NCI-H748 (cell line): ENCODE measurements around the gene MORC3.
"Not testable (repeated sequence)": the region's sequence is repeated elsewhere in the genome, so short reads cannot be mapped to it uniquely, and the experiment has no call there.

ENCODE experiments used
- DNase-seq: peaks from one replicate; lab custom pipeline; 2025; ENCODE audit not compliant: unreplicated experiment; lab: John Stamatoyannopoulos, UW

The MORC3 gene, protein sequence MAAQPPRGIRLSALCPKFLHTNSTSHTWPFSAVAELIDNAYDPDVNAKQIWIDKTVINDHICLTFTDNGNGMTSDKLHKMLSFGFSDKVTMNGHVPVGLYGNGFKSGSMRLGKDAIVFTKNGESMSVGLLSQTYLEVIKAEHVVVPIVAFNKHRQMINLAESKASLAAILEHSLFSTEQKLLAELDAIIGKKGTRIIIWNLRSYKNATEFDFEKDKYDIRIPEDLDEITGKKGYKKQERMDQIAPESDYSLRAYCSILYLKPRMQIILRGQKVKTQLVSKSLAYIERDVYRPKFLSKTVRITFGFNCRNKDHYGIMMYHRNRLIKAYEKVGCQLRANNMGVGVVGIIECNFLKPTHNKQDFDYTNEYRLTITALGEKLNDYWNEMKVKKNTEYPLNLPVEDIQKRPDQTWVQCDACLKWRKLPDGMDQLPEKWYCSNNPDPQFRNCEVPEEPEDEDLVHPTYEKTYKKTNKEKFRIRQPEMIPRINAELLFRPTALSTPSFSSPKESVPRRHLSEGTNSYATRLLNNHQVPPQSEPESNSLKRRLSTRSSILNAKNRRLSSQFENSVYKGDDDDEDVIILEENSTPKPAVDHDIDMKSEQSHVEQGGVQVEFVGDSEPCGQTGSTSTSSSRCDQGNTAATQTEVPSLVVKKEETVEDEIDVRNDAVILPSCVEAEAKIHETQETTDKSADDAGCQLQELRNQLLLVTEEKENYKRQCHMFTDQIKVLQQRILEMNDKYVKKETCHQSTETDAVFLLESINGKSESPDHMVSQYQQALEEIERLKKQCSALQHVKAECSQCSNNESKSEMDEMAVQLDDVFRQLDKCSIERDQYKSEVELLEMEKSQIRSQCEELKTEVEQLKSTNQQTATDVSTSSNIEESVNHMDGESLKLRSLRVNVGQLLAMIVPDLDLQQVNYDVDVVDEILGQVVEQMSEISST

DNA sequence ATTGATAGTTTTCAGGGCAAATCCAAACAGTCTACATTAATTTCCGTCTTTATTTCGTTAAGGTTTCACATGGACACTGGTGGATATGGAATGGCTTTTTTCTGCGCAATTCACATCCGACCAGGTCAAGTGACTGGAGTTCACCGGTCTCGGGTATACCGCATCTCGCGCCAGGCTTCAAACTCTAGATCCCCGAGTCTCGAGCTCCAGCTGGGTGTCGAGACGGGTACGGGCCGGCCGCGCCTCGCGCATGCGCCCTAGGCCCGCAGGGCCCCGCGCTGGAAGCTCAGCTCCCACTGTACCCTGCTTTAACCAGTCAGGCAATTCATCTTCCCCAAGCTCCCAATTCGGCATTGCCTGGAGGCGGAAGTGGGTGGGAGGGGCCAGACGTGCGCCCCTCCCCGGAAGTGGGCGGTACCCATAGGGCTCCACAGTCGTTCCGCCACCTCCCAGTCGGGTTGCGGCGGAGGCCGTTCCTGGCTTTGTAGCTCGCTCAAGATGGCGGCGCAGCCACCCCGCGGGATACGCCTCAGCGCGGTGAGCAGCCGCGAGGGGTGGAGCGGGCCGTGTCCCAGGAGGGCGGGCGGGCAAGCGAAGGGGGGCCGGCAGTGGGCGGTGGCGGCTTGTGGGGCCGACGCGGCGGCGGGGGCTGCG is at the start of gene MORC3:
TSS of gene MORC3 (plus strand) at position 431 of the 654 bp plus-strand sequence. CDS start at position 499, 68 bp downstream.
- DNase-seq: peak; percentile 97

DNA sequence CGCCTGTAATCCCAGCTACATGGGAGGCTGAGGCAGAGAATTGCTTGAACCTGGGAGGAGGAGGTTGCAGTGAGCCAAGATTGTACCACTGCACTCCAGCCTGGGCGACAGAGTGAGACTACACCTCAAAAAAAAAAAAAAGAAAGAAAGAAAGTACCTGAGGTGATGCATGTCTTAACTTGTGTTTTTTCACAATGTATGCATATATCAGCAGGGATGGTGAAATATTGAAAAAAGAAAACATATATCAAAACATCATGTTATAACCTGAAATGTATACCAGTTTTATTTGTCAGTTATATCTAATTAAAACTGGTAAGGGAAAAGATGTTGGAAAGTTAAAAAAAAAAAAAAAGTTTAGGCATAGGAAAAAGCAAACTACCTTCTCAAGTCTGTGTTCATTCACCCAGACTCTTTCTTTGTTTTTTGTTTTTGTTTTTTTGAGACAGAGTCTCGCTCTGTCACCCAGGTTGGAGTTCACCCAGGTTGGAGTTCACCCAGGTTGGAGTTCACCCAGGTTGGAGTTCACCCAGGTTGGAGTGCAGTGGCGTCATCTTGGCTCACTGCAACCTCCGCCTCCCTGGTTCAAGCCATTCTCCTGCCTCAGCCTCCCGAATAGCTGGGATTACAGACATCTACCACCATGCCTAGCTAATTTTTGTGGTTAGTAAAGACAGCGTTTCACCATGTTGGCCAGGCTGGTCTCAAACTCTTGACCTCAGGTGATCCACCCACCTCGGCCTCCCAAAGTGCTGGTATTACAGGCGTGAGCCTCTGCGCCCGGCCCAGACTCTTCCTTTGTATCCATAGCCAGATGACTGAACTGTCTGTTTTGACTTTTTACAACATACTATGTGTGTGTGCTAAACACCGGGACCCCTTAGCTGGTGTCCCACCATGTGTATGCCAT is 49.0 kb upstream of the MORC3 start:
- DNase-seq: not testable (repeated sequence)

DNA sequence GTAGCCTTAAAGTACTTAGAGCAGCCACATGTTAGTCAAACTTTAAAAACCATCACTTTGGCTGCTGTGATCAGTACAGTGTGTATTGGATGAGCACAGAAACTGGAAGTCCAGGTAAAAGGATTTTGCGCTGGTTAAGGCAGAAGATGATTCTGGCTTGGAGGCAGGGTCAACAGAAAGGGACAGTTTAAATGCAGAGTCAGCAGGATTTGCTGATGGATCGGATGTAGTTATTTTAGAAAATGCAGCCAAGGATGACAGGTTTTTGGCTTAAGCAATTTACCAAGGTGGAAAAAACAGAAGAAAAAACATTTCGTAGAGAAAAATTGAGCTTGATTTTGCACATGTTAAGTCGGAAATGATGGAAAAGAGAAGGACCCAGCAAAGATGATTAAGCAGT is 45.9 kb upstream of the MORC3 start:
- DNase-seq: no peak

DNA sequence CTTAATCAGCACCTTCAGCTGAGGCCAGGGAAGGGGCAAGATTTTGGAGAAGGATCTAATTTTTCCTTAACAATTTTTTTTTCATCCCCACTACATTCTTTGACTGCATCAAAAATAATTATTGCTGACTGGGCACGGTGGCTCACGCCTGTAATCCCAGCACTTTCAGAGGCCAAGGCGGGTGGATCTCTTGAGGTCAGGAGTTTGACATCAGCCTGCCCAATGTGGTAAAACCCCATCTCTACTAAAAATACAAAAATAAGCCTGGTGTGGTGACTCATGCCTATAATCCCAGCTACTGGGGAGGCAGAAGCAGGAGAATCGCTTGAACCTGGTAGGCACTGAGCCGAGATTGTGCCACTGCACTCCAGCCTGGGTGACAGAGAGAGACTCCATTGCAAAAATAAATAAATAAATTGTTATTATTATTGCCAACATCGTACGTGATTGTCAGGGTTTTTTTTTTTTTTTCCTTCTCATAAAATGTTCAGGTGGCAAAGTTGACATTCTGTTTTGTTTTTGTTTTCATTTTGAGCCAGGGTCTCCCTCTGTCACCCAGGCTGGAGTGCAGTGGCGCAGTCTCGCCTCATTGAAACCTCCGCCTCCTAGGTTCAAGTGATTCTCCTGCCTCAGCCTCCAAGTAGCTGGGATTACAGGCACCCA is 37.3 kb upstream of the MORC3 start:
- no peak for DNase-seq

DNA sequence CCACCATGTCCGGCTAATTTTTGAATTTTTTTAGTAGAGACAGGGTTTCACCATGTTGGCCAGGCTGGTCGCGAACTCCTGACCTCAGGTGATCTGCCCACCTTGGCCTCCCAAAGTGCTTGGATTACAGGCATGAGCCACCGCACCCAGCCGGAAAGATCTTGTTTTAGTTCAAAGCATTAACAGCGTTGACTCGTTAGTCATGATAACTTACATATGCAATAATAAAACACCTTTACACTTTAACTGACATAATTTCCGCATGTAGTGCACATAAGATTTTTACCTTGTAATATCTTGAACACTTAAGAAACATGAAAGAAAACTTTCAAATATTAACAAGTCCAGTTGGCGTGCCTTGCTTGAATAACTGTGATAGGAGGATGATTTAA is 36.8 kb upstream of the MORC3 start:
- DNase-seq: not testable (repeated sequence)

DNA sequence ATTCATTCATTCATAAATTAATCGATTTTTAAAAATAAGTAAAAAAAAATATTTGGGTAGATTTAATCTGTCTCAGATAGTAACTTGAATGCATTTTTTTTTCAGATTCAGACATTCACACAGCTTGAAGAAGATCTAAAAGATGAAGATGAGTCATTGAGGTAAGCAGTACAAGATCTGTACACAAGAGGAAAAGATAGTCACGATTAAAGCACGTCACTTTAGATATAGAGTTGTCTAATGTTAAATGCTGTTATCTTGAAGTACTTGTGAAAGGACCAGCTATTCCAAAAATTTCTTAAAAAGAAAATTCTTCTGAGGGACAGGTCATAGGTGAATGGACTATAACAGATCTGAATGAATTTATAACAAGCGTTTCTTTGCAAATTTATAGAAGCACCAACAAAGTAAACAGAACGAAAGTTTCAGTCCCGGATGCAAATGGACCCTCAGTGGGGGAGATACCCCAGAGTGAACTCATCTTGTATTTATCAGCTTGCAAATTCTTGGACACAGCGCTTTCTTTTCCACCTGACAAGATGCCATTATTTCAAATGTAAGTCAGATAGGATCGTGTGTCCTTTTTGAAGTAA is 31.2 kb upstream of the MORC3 start:
- no peak for DNase-seq

DNA sequence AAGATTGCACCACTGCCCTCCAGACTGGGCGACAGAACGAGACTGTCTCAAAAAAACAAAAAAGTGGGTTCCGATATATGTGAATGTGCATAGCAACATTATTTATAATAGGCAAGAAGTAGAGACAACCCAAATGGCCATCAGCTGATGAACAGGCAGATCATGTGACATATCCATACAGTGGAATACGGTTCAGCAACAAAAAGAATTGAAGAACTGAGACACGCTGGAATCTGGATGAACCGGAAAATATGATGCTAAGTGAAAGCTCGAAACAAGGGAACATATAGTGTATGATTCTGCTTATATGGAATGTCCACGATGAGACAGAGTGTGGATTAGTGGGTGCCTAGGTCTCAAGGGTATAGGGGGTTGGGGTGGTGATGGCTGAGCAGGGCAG is 28.5 kb upstream of the MORC3 start:
- no peak for DNase-seq

DNA sequence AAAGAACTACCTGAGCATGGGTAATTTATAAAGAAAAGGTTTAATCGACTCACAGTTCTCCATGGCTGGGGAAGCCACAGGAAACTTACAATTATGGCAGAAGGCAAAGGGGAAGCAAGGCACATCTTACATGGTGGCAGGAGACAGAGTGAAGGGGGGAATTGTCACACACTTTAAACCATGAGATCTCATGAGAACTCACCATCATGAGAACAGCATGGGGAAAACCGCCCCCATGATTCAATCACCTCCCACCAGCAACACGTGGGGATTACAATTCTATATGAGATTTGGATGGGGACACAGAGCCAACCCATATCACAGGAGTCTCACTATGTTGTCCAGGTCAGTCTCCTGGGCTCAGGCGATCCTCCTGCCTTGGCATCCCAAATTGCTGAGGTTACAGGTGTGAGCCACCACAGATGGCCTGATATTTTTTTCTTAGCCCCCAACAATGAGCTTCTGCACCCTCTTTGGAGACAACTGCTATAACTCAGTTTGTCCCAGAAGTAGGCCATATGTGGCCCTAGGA is 22.5 kb upstream of the MORC3 start:
- DNase-seq: no peak

DNA sequence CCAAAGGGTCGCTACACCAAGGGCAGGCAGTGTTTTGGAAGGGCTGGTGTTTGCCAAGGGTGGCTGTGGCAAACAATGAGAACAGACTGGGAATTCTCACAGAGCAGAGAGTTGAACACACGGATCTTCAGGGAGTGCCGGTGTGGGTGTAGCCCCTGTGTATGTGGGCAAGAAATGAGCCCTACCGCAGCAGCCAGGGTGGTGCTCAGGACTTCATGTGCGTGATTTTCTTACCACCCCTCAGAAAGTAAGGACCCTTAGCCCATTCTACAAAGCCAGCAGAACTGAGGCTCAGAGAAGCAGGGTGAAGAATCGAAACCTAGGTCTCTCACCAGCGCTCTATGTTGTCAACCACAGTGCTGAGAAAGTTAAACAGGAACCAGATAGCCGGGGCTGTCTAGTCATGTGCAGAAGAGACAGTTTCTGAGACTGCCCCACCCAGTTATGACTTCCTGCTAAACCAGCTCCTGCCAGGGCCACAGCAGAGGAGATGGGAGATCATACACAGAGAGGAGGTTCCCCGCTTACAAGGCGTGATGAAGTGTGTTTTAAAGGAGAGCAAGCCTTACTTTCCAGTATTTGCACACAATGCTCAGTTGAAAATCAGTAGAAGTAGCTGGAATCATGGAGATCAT is 21.9 kb upstream of the MORC3 start:
- DNase-seq: no peak

DNA sequence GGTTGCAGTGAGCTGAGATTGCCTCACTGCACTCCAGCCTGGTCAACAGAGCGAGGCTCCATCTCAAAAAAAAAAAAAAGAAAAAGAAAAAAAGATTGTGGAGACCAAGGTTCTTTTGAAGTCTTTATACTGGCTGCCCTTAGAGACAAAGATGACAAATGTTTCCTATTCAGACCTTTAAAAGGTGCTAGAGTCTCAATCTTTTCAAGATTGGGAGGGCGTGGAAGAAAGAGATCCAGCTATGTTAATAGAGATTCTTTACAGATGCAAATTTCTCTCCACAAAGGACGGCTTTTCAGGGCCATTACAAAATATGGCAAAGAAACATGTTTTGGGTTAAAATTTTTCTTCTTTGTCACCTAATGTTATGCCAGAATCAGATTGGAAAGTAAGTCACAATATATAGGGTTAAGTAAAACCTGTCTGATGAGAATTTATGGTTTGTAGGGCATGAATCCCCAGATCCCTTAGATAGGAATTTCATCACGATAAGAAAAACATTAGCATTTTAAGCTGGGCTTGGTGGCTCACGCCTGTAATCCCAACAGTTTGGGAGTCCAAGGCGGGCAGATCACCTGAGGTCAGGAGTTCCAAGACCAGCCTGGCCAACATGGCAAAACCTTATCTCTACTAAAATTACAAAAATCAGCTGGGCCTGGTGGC is 13.0 kb upstream of the MORC3 start:
- DNase-seq: no peak

DNA sequence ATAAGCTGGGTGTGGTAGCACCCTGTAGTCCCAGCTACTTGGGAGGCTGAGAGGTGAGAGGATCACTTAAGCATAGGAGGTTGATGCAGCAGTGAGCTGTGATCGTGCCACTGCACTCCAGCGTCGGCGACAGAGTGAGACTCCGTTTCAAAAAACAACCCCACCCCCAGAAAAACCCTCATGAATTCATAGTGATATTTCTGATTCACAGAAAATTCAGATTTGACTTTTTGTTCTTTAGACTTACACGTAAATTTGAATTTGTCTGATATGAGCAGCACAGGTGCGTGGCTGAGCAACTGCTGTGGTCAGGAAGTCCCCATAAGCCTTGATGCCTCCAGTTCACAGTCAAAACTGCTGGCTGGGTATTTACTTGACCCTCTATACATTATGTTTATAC is 10.0 kb upstream of the MORC3 start:
- DNase-seq: no peak

DNA sequence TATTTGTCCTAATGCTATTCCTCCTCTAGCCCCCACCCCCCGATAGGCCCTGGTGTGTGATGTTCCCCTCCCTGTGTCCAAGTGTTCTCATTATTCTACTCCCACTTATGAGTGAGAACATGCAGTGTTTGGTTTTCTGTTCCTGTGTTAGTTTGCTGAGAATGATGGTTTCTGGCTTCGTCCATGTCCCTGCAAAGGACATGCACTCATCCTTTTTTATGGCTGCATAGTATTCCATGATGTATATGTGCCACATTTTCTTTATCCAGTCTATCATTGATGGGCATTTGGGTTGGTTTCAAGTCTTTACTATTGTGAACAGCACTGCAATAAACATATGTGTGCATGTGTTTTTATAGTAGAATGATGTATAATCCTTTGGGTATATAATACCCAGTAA is 6.6 kb upstream of the MORC3 start:
- not testable (repeated sequence) for DNase-seq

DNA sequence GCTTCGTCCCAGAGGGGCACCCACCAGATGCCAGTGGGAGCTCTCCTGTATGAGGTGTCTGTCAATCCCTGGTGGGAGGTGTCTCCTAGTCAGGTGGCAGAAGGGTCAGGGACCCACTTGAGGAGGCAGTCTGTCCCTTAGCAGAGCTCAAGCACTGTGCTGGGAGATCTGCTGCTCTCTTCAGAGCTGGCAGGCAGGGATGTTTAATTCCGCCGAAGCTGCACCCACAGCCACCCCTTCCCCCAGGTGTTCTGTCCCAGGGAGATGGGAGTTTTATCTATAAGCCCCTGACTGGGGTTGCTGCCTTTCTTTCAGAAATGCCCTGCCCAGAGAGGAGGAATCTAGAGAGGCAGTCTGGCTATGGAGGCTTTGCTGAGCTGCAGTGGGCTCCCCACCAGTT is 4.0 kb upstream of the MORC3 start:
- DNase-seq: not testable (repeated sequence)

DNA sequence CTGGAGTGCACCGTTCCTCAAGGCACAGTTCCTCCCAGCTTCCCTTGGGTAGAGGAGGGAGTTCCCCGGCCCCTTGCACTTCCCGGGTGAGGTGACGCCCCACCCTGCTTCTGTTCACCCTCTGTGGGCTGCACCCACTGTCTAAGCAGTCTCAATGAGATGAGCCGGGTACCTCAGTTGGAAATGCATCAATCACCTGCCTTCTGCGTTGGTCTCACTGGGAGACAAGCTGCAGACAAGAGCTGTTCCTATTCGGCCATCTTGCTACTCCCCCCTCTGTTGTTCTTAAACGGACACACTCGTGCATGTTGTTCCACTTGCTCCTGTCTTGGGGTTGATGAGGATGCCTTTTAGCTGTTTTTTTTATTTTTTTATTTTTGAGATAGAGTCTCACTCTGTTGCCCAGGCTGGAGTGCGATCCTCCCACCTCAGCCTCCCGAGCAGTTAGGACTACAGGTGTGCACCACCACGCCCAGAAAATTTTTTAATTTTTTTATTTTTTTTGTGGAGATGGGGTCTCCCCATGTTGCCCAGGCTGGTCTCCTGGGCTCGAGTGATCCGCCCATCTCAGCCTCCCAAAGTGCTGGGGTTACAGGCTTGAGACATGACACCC is 3.0 kb upstream of the MORC3 start:
- no peak for DNase-seq

DNA sequence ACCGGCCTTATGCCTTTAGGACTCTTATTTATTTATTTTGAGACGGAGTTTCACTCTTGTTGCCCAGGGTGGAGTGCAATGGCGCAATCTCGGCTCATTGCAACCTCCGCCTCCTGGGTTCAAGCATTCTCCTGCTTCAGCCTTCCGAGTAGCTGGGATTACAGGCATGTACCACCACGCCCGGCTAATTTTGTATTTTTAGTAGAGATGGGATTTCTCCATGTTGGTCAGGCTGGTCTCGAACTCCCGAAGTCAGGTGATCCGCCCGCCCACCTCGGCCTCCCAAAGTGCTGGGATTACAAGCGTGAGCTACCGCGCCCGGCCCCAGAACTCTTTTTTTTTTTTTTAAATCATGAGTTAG is 611 bp upstream of the MORC3 start:
- not testable (repeated sequence) for DNase-seq

DNA sequence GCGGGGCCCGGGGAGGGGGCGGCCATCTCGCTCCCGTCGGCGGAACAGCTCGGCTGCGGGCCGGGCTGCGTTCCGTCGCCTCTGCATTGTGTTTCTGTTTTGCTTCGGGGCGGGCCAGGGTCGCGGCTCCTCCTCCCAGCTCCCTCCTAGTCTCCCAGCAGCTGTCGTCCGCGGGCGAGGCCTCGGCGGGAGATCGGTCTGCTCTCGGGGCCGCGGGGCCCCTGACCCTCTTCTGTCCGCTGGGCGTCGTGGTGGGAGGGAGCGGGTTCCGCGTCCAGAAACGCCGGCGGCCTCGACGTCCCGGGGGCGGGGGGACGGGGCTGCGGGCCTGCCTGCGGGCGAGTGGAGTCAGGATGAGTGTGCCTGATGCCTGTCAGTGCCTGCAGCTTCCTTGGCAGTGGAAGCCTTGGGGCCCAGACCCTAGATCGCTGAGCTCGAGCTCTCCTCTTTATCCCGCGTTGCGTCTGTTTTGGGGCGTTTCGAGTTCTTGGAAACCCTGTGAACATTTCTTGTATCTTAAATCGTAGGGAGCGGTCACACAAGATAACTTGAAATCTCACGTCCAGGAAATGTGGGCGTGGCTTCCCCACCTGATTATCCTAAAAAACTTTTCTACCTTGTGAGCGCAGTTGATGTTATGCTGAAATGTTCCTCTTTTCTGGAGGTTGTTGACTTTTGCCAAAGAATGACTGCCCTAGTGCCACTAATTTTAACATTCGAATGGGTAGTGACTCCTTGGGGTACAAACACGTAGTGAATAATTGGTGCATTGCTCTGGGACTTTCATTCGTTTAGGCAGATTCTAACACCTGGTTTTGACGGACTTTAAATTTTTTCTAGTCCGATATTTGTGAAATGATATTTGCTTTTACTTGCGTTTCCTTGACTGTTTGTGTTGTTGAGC is 676 bp downstream of the MORC3 start:
- peak; percentile 79 for DNase-seq
